Retina (tissue), 1 donor: ENCODE measurements around the gene DLG2.

ENCODE experiments used
- DNase-seq: peaks from one replicate; pipeline ENCODE4 v3.0.0-alpha.2; 2016

The DLG2 gene

GRCh38 chr11:83521647-83522596 lies 2105.2 kb downstream of the DLG2 start:
- DNase-seq, result no peak

- no peak for DNase-seq
Observed at GRCh38 chr11:83520849-83521248, 2106.3 kb downstream of the DLG2 start.

- peak; percentile 48 for DNase-seq
Observed at GRCh38 chr11:83511646-83512045, 2115.5 kb downstream of the DLG2 start.

- peak; percentile 64 for DNase-seq
Observed at GRCh38 chr11:83510530-83511460, 2116.3 kb downstream of the DLG2 start.

GRCh38 chr11:83508804-83509203 lies 2118.3 kb downstream of the DLG2 start:
- no peak for DNase-seq

GRCh38 chr11:83502041-83502440 lies 2125.1 kb downstream of the DLG2 start:
- no peak for DNase-seq

- DNase-seq, result no peak
Observed at GRCh38 chr11:83493917-83494316, 2133.2 kb downstream of the DLG2 start.

- DNase-seq, result no peak
Observed at GRCh38 chr11:83493034-83493433, 2134.1 kb downstream of the DLG2 start.

GRCh38 chr11:83483808-83484207 lies 2143.3 kb downstream of the DLG2 start:
- no peak for DNase-seq

- DNase-seq, result no peak
Observed at GRCh38 chr11:83480811-83481210, 2146.3 kb downstream of the DLG2 start.

- DNase-seq, result no peak
Observed at GRCh38 chr11:83480251-83480650, 2146.9 kb downstream of the DLG2 start.

- DNase-seq, result no peak
Observed at GRCh38 chr11:83477772-83478171, 2149.4 kb downstream of the DLG2 start.

- no peak for DNase-seq
Observed at GRCh38 chr11:83475760-83476159, 2151.4 kb downstream of the DLG2 start.

GRCh38 chr11:83473743-83474142 lies 2153.4 kb downstream of the DLG2 start:
- no peak for DNase-seq

- no peak for DNase-seq
Observed at GRCh38 chr11:83472806-83473205, 2154.3 kb downstream of the DLG2 start.

- DNase-seq, result peak; percentile 54
Observed at GRCh38 chr11:83471831-83472727, 2155.1 kb downstream of the DLG2 start.

GRCh38 chr11:83467837-83468236 lies 2159.3 kb downstream of the DLG2 start:
- no peak for DNase-seq

GRCh38 chr11:83464160-83464944 lies 2162.8 kb downstream of the DLG2 start:
- peak; percentile 89 for DNase-seq

- no peak for DNase-seq
Observed at GRCh38 chr11:83459798-83460197, 2167.3 kb downstream of the DLG2 start.

GRCh38 chr11:83456566-83456965 lies 2170.6 kb downstream of the DLG2 start:
- DNase-seq, result no peak

GRCh38 chr11:83456075-83456474 lies 2171.1 kb downstream of the DLG2 start:
- DNase-seq, result peak; percentile 84

GRCh38 chr11:83455356-83455755 lies 2171.8 kb downstream of the DLG2 start:
- no peak for DNase-seq
